ENCODE measurements around the gene ZCCHC3. TPM values are rescaled to one million over a fixed set of nuclear protein-coding genes. Genes with fewer than 3 reads are reported as not detected.

ZCCHC3 gene
- total RNA-seq, 1 donor from 2014 or later, result 40.8 TPM

DNA sequence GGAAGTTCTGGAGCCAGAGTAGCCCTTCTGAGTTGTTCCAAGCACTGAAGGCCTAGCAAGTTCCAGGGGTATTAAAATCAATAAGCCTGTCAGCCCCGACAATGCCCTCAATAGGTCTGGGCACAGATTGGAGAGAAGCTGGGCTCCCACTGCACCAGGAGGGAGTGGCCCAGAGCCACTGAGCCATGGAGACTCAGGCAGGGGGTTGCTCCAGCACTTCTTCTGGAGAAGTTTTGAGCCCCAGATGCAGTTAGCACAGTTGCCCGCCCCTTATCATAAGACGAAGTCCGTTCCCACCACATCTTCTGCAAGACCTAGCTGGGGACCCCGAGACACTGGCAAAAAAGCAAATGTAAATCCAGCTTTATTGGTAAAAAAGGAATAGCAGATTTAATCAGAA, 26.9 kb upstream of the ZCCHC3 start:
- no peak overlapping the region for H3K4me3 Mint-ChIP-seq
- DNase-seq (ENCODE audit: low spot score in 2 of 2, unreplicated experiment in 2 of 2), result no peak
- peak overlapping the region; percentile 66 for H3K27ac Mint-ChIP-seq
- TF ChIP-seq CTCF (IDR thresholded peaks at IDR 0.05; ENCODE audit: unreplicated experiment), result no peak
- H3K9me3 Mint-ChIP-seq, result no peaks in the 10 kb centered on the region
- peaks cover 14% of the 10 kb centered on the region for H3K4me1 Mint-ChIP-seq
- no peaks in the 10 kb centered on the region for H3K27me3 Mint-ChIP-seq (ENCODE audit: low read depth)
- H3K36me3 Mint-ChIP-seq, result peaks cover 21% of the 10 kb centered on the region

DNA sequence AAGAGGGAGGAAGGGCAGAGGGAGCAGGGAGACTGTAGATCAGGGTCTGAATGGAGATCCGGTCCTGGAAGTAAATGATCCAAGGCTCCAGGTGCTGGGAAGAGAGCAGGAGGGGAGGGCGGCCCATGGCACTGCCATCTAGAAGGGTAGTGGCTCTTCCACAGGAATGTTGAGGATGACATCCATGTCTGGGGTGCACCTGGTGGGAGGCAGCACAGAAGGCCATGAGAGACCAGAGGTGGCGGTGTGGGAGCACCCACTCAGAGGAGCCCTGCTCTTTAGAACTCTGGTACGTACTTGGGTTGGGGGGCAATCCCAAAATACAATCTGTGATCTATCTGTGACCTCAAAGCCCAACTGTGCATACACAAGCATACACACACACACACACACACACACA, 26.3 kb upstream of the ZCCHC3 start:
- H3K4me3 Mint-ChIP-seq, result no peak overlapping the region
- peaks cover 10% of the 10 kb centered on the region for H3K4me1 Mint-ChIP-seq
- peaks cover 26% of the 10 kb centered on the region for H3K36me3 Mint-ChIP-seq
- H3K27ac Mint-ChIP-seq, result no peak overlapping the region
- no peaks in the 10 kb centered on the region for H3K27me3 Mint-ChIP-seq (ENCODE audit: low read depth)
- no peak for DNase-seq (ENCODE audit: low spot score in 2 of 2, unreplicated experiment in 2 of 2)
- no peak for TF ChIP-seq CTCF (IDR thresholded peaks at IDR 0.05; ENCODE audit: unreplicated experiment)
- no peaks in the 10 kb centered on the region for H3K9me3 Mint-ChIP-seq

- Mint-ChIP-seq H3K9me3 (no peaks in the 10 kb centered on the region), H3K4me3 (no peak overlapping the region), H3K27me3 (ENCODE audit: low read depth) (no peaks in the 10 kb centered on the region), H3K4me1 (peaks cover 6% of the 10 kb centered on the region), H3K36me3 (peaks cover 31% of the 10 kb centered on the region), H3K27ac (no peak overlapping the region)
- no peak for TF ChIP-seq CTCF (IDR thresholded peaks at IDR 0.05; ENCODE audit: unreplicated experiment)
- no peak for DNase-seq (ENCODE audit: low spot score in 2 of 2, unreplicated experiment in 2 of 2)
Measured at GRCh38 chr20:271528-271927, 25.8 kb upstream of the ZCCHC3 start.

- TF ChIP-seq CTCF (IDR thresholded peaks at IDR 0.05; ENCODE audit: unreplicated experiment), result no peak
- H3K4me1 Mint-ChIP-seq, result no peaks in the 10 kb centered on the region
- peaks cover 40% of the 10 kb centered on the region for H3K36me3 Mint-ChIP-seq
- DNase-seq (ENCODE audit: low spot score in 2 of 2, unreplicated experiment in 2 of 2), result no peak
- no peak overlapping the region for H3K4me3 Mint-ChIP-seq
- no peaks in the 10 kb centered on the region for H3K9me3 Mint-ChIP-seq
- H3K27ac Mint-ChIP-seq, result no peak overlapping the region
- no peaks in the 10 kb centered on the region for H3K27me3 Mint-ChIP-seq (ENCODE audit: low read depth)
Measured at GRCh38 chr20:272718-273117, 24.7 kb upstream of the ZCCHC3 start.

DNA sequence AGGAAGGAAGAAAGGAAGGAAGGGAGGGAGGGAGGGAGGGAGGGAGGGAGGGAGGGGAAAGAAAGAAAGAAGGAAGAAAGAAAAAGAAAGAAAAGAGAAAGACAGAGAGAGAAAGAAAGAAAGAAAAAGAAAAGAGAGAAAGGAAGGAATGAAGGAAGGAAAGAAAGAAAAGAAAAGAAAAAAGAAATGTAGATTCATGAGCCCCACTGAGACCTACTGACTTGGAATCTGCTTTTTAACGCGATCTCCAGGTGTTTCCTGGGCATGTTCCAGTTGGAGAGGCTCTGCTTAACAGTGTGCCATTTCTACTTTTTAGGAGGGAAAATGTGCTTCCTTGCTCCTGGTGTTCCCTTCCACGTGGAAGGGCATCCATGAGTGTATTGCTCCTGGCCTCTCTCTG, 23.5 kb upstream of the ZCCHC3 start:
- no peak for DNase-seq (ENCODE audit: low spot score in 2 of 2, unreplicated experiment in 2 of 2)
- H3K36me3 Mint-ChIP-seq, result peaks cover 49% of the 10 kb centered on the region
- H3K27me3 Mint-ChIP-seq (ENCODE audit: low read depth), result no peaks in the 10 kb centered on the region
- peaks cover 2% of the 10 kb centered on the region for H3K4me1 Mint-ChIP-seq
- H3K4me3 Mint-ChIP-seq, result no peak overlapping the region
- H3K9me3 Mint-ChIP-seq, result peaks cover 3% of the 10 kb centered on the region
- TF ChIP-seq CTCF (IDR thresholded peaks at IDR 0.05; ENCODE audit: unreplicated experiment), result no peak
- no peak overlapping the region for H3K27ac Mint-ChIP-seq

DNA sequence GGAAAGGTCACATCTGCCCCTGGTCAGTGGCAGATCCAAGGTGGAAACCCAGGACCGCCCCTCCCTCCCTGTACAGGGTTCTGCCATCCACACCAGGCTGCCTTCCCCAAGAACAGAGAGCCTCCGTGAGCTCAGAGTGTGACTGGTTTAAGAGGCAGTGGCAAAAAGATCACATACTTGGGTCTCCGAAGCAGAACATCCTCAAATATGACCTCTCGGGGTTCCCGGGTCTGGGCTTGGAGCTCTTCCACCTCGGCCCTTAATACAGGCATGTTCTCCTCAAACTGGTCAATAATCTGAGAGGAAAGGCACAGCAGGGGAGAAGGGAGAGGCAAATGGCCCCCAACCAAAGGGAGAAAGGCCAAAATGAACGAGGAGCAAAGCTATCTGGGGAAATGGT, 21.6 kb upstream of the ZCCHC3 start:
- Mint-ChIP-seq H3K27me3 (ENCODE audit: low read depth) (no peaks in the 10 kb centered on the region), H3K36me3 (peaks cover 53% of the 10 kb centered on the region), H3K9me3 (peaks cover 3% of the 10 kb centered on the region), H3K4me3 (no peak overlapping the region), H3K27ac (no peak overlapping the region), H3K4me1 (peaks cover 2% of the 10 kb centered on the region)
- no peak for TF ChIP-seq CTCF (IDR thresholded peaks at IDR 0.05; ENCODE audit: unreplicated experiment)
- DNase-seq (ENCODE audit: low spot score in 2 of 2, unreplicated experiment in 2 of 2), result no peak
